ENCODE data around the gene RNF146.

Gene RNF146

DNA sequence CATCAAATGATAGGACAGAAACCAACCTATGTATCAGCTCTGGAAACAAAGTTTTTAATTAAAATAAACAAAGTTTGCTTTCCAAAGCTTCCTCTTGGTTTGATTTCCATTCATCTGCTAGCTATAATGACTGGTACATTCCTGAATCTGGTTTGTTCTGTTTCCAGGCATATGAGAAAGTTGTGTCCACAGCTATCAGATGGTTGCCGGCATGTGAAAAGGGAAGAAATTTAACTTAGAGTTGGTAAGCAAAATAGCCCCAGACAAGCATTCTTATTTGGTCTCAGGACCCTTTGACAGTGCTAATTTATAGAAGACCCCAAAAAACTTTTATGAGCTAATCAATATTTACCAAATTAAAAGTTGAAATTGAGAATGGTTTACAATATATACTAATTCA lies 3.8 kb upstream of the RNF146 start:
- H4K20me1 ChIP-seq (ENCODE audit: insufficient read depth, low read length): no peaks in the 10 kb centered on the region
- H3K9ac ChIP-seq (ENCODE audit: low read length): no peak overlapping the region
- H3K9me3 ChIP-seq (replicated peaks; ENCODE audit: insufficient read depth, low read length): no peaks in the 10 kb centered on the region
- H3K9me2 ChIP-seq (replicated peaks; ENCODE audit: insufficient read depth, low read length): no peaks in the 10 kb centered on the region
- H3K4me3 ChIP-seq (ENCODE audit: low read length): no peak overlapping the region
- peaks cover 18% of the 10 kb centered on the region for H3F3A ChIP-seq (ENCODE audit: insufficient read depth, low read length)
- peaks cover 9% of the 10 kb centered on the region for H3K79me2 ChIP-seq (ENCODE audit: low read length)
- H3K27ac ChIP-seq (ENCODE audit: low read length): no peak overlapping the region
- no peaks in the 10 kb centered on the region for H3K27me3 ChIP-seq (replicated peaks; ENCODE audit: insufficient read depth, low read length)
- H3K36me3 ChIP-seq (replicated peaks; ENCODE audit: insufficient read depth, low read length): no peaks in the 10 kb centered on the region
- H3K4me1 ChIP-seq (ENCODE audit: low read length): no peaks in the 10 kb centered on the region
- no peak overlapping the region for H2AFZ ChIP-seq (ENCODE audit: low read length)
- no peak overlapping the region for H3K4me2 ChIP-seq (ENCODE audit: low read depth, low read length)
- DNase-seq: no peak
- TF ChIP-seq CTCF (IDR thresholded peaks at IDR 0.05; ENCODE audit: low read length) (no peak), EZH2 (optimal IDR thresholded peaks at IDR 0.05; ENCODE audit: low read depth, low read length) (no peak), EZH2phosphoT487 (IDR thresholded peaks at IDR 0.05; ENCODE audit: low read length) (no peak)

DNA sequence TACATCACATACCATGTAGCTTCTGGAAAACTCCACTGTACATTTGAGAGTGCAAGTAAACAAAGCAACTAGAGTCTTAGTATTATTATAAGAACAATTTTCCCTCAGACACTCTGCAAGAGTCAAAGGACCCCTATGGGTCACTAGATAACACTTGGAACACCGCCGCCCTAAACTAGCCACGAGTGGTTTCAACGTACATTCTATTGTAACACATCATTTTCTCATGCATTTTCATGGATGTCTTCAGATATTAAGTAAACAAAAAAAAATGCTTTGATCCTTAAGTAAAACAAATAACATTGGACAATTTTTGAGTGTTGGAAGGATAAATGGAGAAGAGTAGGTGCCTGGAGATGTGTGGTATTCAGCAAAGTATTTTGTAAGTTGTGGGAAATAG lies 3.2 kb upstream of the RNF146 start:
- Histone ChIP-seq H3K4me1 (ENCODE audit: low read length) (no peaks in the 10 kb centered on the region), H3K4me2 (ENCODE audit: low read depth, low read length) (no peak overlapping the region), H3K9me3 (replicated peaks; ENCODE audit: insufficient read depth, low read length) (no peaks in the 10 kb centered on the region), H3K27me3 (replicated peaks; ENCODE audit: insufficient read depth, low read length) (no peaks in the 10 kb centered on the region), H2AFZ (ENCODE audit: low read length) (no peak overlapping the region), H3K9ac (ENCODE audit: low read length) (no peak overlapping the region), H3K4me3 (ENCODE audit: low read length) (no peak overlapping the region), H3K27ac (ENCODE audit: low read length) (no peak overlapping the region), H3K79me2 (ENCODE audit: low read length) (peaks cover 15% of the 10 kb centered on the region), H4K20me1 (ENCODE audit: insufficient read depth, low read length) (no peaks in the 10 kb centered on the region), H3K36me3 (replicated peaks; ENCODE audit: insufficient read depth, low read length) (no peaks in the 10 kb centered on the region), H3K9me2 (replicated peaks; ENCODE audit: insufficient read depth, low read length) (no peaks in the 10 kb centered on the region), H3F3A (ENCODE audit: insufficient read depth, low read length) (peaks cover 18% of the 10 kb centered on the region)
- TF ChIP-seq EZH2 (optimal IDR thresholded peaks at IDR 0.05; ENCODE audit: low read depth, low read length): no peak
- TF ChIP-seq EZH2phosphoT487 (IDR thresholded peaks at IDR 0.05; ENCODE audit: low read length): no peak
- TF ChIP-seq CTCF (IDR thresholded peaks at IDR 0.05; ENCODE audit: low read length): no peak
- no peak for DNase-seq

DNA sequence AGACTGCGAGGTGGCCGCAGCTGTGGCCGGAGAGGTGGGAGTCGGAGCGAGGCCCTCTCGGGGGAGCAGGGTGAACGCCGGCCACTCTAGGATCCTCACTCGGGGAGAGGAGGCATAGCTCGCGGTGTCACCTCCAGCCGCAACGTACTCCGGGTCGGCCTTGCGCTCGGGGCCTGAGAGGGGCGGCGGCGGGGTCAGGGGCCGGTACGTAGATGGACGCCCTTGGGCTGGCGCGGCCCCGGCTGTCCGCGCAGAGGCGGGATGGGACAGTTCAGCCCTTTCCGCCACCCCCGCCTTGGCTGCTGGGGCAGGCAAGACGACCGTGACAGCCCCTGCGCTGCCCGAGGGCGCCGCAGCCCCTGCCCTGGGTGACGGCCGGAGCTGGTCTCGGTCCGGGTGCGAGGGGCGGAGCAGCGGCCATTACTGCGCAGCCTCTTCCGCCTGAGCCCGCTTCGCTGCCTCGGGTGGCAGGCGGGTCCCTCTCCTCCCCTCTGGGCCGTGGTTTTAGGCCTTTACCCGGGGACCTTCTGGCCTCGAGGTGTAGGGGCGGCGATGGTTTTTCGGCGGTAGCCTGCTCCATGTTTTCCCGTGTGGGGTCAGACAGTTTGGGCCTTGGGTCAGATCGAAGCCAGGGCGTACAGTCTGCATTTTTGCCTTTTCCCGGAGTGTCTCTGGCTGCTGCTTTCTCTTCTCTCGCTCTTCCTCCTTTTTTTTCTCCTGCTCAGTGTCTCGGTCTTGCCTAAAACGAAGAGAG lies 405 bp downstream of the RNF146 start:
- Histone ChIP-seq H3F3A (ENCODE audit: insufficient read depth, low read length) (peaks cover 18% of the 10 kb centered on the region), H3K79me2 (ENCODE audit: low read length) (peaks cover 49% of the 10 kb centered on the region), H4K20me1 (ENCODE audit: insufficient read depth, low read length) (no peaks in the 10 kb centered on the region), H2AFZ (ENCODE audit: low read length) (peak overlapping the region; percentile 79), H3K4me2 (ENCODE audit: low read depth, low read length) (peak overlapping the region; percentile 79), H3K4me3 (ENCODE audit: low read length) (peak overlapping the region; percentile 93), H3K4me1 (ENCODE audit: low read length) (0 out of 2 replicates have a peak, but pooled peaks cover 7% of the 10 kb centered on the region), H3K9me3 (replicated peaks; ENCODE audit: insufficient read depth, low read length) (no peaks in the 10 kb centered on the region), H3K27me3 (replicated peaks; ENCODE audit: insufficient read depth, low read length) (no peaks in the 10 kb centered on the region), H3K27ac (ENCODE audit: low read length) (peak overlapping the region; percentile 88), H3K36me3 (replicated peaks; ENCODE audit: insufficient read depth, low read length) (no peaks in the 10 kb centered on the region), H3K9ac (ENCODE audit: low read length) (peak overlapping the region; percentile 93), H3K9me2 (replicated peaks; ENCODE audit: insufficient read depth, low read length) (no peaks in the 10 kb centered on the region)
- DNase-seq: peak; percentile 54
- TF ChIP-seq CTCF (IDR thresholded peaks at IDR 0.05; ENCODE audit: low read length): no peak
- TF ChIP-seq EZH2 (optimal IDR thresholded peaks at IDR 0.05; ENCODE audit: low read depth, low read length): no peak
